DMS114 treated with DMSO at 0.1 percent for 48 hours (cell line): Measurements from ENCODE around the gene PALD1.

ENCODE experiments used
- DNase-seq: peaks from one replicate; lab custom pipeline; 2025; ENCODE audit not compliant: unreplicated experiment; lab: John Stamatoyannopoulos, UW

The PALD1 gene

GRCh38 chr10:70478191-70479164 lies at the start of gene PALD1:
Gene PALD1, plus strand, starts transcription at chr10:70478767. Its CDS starts 47,185 bp downstream, at chr10:70525952.
- peak; percentile 52 for DNase-seq

- DNase-seq: no peak
Observed at GRCh38 chr10:70430493-70431445, 47.8 kb upstream of the PALD1 start.

- no peak for DNase-seq
Observed at GRCh38 chr10:70432101-70432500, 46.5 kb upstream of the PALD1 start.

GRCh38 chr10:70432561-70433263 lies 45.9 kb upstream of the PALD1 start:
- DNase-seq: no peak

- no peak for DNase-seq
Observed at GRCh38 chr10:70433581-70434280, 44.8 kb upstream of the PALD1 start.

- DNase-seq: no peak
Observed at GRCh38 chr10:70435241-70436085, 43.1 kb upstream of the PALD1 start.

- no peak for DNase-seq
Observed at GRCh38 chr10:70437721-70438120, 40.8 kb upstream of the PALD1 start.

GRCh38 chr10:70440296-70441160 lies 38.0 kb upstream of the PALD1 start:
- DNase-seq: no peak

- no peak for DNase-seq
Observed at GRCh38 chr10:70441161-70441894, 37.2 kb upstream of the PALD1 start, which contains the start of gene NODAL. Gene NODAL, minus strand, starts transcription at chr10:70441681. Its CDS starts 14 bp downstream, at chr10:70441667.

- DNase-seq: no peak
Observed at GRCh38 chr10:70441895-70442309, 36.7 kb upstream of the PALD1 start.

- no peak for DNase-seq
Observed at GRCh38 chr10:70442332-70442988, 36.1 kb upstream of the PALD1 start.

- DNase-seq: no peak
Observed at GRCh38 chr10:70444744-70445143, 33.8 kb upstream of the PALD1 start.

GRCh38 chr10:70445718-70446657 lies 32.6 kb upstream of the PALD1 start:
- DNase-seq: no peak

GRCh38 chr10:70448236-70448635 lies 30.3 kb upstream of the PALD1 start:
- no peak for DNase-seq

- no peak for DNase-seq
Observed at GRCh38 chr10:70455213-70455630, 23.3 kb upstream of the PALD1 start.

GRCh38 chr10:70456164-70456563 lies 22.4 kb upstream of the PALD1 start:
- DNase-seq: no peak
